GM21717 (cell line): ENCODE measurements around the gene TBC1D2B.
"Not testable (repeated sequence)": the region's sequence is repeated elsewhere in the genome, so short reads cannot be mapped to it uniquely, and the experiment has no call there.

Source experiments
- ATAC-seq: cut with Tn5 transposase; IDR thresholded peaks from one replicate; pipeline ENCODE4 v1.9.1; 2021; ENCODE audit warnings: mild to moderate bottlenecking, moderate library complexity; ENCODE audit not compliant: unreplicated experiment

Gene TBC1D2B

GRCh38 chr15:77991658-77992201, 85.8 kb downstream of the TBC1D2B start:
- not testable (repeated sequence) for ATAC-seq

DNA sequence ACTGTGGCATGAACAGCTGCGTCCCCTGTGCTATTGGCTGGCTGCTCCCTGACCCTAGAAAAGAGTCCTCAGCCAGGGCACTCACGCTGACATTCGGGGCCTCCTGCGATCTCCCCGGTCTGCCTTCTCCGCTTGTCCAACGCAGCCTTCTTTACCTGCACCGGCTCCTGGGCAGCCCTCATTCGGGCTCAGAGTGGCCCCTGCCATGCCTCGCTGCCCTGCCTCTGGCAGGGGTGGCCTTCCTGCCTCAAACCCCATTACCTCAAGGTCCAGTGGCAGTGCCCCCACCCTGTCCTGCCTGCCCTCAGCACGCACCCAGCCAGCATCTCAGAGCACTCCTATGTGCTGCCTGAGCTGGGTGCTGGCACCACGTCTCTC, 86.5 kb downstream of the TBC1D2B start:
- ATAC-seq = no peak

DNA sequence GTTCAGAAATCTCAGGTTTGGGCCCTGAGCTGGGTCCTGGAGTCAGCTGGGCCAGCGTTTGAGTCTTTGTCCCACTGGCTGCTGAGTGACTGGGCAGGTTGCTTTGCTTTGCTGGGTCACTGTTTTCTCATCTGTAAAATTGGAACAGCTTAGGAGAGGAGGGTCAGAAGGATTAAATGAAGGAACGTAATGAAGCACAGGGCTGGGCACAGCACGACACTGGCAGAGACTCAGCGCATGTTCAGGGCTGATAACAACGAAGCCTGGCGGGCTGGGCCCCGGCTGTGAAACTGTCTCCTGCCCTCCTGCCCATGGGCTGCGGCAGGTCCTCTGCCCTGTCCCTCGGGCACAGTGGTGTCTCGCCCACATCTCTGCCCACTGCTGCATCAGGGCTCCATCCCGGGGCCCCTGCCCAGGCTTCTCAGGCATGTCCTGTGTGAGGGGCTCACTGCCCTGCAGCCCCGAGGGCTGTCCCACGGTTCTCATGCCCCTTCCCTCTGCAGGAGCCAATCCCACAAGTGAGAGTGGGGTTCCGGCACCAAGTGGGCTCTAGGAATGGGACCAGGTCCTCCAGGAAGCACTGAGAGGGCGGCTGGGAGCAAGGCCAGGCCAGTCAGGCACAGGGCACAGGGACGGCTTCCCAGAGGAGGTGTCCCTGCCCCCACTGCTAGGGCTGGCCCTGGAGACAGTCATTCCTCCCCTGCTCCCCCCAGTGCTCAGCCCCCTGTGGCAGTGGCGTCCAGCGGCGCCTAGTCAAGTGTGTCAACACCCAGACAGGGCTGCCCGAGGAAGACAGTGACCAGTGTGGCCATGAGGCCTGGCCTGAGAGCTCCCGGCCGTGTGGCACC, 88.0 kb downstream of the TBC1D2B start:
- ATAC-seq = no peak

DNA sequence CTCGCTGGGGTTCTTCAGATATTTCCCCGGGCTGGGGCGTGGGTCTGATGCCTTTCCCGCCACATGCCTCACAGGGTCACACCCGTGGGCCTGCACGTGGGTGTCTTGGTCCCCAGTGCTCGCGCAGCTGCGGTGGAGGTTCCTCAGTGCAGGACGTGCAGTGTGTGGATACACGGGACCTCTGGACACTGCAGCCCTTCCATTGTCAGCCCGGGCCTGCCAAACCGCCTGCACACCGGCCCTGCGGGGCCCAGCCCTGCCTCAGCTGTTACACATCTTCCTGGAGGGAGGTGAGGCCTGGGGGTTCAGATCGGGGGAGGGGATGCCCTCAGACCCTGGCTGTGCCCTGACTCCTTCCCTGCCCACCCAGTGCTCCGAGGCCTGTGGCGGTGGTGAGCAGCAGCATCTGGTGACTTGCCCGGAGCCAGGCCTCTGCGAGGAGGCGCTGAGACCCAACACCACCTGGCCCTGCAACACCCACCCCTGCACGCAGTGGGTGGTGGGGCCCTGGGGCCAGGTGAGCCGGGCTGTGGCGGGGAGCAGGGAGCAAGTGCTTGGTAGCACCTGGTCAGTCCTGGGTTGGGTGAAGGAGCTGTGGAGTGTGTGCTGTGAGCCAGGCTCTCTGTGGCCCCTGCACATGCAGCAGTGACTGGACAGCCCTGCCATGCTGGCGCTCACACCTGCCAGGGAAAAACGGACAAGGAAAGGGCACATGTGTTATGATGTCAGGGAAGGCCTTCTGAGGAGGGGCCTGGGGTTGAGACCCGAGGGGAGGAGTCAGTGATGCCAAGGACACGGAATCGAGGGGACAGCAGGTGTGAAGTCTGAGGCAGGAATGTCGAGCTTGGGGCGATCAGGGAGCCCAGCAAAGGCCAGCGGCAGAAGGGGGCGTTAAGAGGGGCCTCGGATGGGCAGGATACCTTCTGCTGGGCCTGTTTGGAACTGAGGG, 88.9 kb downstream of the TBC1D2B start:
- no peak for ATAC-seq

DNA sequence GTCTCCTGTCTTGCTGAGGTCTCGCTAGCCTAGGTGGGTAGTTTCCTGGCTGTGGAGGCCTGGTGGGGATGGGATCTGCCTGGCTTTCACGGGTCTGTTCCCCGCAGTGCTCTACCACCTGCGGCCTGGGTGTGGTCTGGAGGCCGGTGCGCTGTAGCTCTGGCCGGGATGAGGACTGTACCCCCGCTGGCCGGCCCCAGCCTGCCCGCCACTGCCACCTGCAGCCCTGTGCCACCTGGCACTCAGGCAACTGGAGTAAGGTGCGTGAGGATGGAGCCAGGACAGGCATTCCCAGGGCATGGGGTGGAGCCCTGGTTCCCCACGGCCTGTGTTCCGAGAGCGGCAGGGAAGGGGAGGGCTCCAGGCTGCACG, 89.8 kb downstream of the TBC1D2B start:
- ATAC-seq = not testable (repeated sequence)

- no peak for ATAC-seq
Observed at GRCh38 chr15:77986891-77987764, 90.4 kb downstream of the TBC1D2B start.

DNA sequence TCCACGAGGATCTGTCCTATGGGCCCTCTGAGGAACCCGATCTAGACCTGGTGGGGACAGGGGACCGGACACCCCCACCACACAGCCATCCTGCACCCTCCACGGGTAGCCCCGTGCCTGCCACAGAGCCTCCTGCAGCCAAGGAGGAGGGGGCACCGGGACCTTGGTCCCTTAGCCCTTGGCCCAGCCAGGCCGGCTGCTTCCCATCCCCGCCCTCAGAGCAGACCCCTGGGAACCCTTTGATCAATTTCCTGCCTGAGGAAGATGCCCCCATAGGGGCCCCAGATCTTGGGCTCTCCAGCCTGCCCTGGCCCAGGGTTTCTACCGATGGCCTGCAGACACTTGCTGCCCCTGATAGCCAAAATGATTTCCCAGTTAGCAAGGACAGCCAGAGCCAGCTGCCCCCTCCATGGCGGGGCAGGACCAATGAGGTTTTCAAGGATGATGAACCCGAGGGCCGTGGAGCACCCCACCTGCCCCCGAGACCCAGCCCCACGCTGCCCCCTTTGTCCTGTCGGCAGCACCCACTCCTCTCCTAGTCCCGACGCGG, 91.5 kb downstream of the TBC1D2B start:
- ATAC-seq = no peak

GRCh38 chr15:77985031-77985930, 92.2 kb downstream of the TBC1D2B start:
- ATAC-seq = no peak

- no peak for ATAC-seq
Observed at GRCh38 chr15:77984446-77984861, 93.1 kb downstream of the TBC1D2B start.

DNA sequence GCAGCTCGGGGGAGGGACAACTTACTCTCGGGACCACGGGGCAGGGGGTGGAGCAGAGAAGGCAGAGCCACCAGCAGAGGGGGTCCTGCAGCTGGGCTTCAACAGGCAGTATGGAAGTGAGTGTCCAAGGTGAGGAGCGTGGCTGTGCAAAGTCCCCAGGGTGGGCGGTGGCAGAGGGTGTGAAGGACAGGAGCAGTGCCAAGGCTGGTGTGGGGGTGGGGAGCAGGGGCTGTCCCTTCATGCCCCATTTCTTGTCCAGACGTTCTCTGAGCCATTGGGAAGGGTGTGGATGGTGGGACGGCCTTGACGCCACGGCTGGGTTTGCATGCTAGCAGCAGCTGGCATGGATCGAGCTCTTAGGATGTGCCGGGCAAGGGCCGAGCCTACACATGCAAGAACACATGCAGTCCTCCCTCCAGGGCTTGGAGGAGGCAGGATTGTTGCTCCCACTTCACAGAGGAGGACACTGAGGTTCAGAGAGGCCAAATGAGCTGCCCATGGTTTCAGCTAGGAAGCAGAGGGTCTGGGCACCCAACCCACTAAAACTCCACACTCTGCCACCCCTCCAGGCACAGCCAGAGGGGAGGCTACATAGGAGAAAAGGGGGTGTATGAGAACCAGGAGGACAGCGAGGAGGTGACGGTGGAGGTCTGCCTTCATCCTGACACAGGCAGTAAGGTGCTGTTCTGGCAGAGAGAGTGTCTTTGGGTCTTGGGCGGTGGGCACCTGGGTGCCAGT, 93.6 kb downstream of the TBC1D2B start:
- ATAC-seq = no peak

GRCh38 chr15:77983091-77983707, 94.3 kb downstream of the TBC1D2B start:
- ATAC-seq = no peak

DNA sequence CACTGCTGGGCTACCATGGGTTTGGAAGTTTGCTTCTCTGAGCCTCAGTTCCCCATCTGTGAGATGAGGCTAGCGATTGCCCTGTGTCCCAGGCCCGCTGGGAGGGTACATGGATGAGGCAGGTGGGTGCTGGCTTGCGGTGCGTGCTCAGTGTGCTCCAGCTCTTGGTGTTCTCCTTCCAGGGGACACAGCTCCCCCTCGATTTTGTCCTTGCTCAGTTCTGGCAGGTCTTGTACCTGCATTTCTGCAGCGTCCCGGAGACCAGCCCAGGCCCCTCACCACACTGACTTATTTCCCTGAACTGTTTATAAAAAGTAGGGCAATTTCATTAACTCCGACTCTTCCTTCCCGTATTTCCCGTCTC, 95.4 kb downstream of the TBC1D2B start:
- no peak for ATAC-seq

GRCh38 chr15:77981281-77982126, 96.0 kb downstream of the TBC1D2B start:
- ATAC-seq = no peak

GRCh38 chr15:77980674-77981073, 96.8 kb downstream of the TBC1D2B start:
- ATAC-seq = not testable (repeated sequence)

- ATAC-seq = no peak
Observed at GRCh38 chr15:77980098-77980497, 97.4 kb downstream of the TBC1D2B start.

- not testable (repeated sequence) for ATAC-seq
Observed at GRCh38 chr15:77979157-77979556, 98.4 kb downstream of the TBC1D2B start.

DNA sequence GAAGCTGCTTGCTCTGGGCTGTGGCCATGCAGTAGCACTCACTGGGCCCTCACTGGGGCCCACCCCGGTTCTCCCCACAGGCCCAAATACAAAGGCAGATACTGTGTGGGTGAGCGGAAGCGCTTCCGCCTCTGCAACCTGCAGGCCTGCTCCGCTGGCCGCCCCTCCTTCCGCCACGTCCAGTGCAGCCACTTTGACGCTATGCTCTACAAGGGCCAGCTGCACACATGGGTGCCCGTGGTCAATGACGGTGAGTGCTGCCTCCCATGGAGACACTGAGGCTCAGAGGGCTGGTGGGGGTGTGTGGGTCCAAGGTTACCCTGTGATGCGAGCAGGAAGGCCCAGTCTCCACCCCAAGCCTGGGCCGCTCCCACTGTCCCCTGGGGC, 98.8 kb downstream of the TBC1D2B start:
- not testable (repeated sequence) for ATAC-seq
